Transverse colon (tissue), 3 donors: ENCODE results near the gene CFLAR.

ENCODE experiments used
- POLR2A ChIP-seq: fragments of 450-650 bp; IDR thresholded peaks from one replicate; pipeline ENCODE4 v1.6.1; 2016; ENCODE audit warnings: antibody characterized with exemption, mild to moderate bottlenecking, moderate library complexity
- TF ChIP-seq, protein P1 (sequence below), 5 experiments: fragments of 200-600 bp in 3 of 5; fragments of 450-650 bp in 2 of 5; sonication (generic) in 3 of 5; IDR thresholded peaks; 1 replicate in 2 of 5; 2 replicates in 3 of 5; pipeline ENCODE4 v1.5.1; 2016 to 2017; ENCODE audit warnings: antibody characterized with exemption in 5 of 5, inconsistent platforms in 3 of 5, mild to moderate bottlenecking in 2 of 5, moderate library complexity in 1 of 5

DNA sequence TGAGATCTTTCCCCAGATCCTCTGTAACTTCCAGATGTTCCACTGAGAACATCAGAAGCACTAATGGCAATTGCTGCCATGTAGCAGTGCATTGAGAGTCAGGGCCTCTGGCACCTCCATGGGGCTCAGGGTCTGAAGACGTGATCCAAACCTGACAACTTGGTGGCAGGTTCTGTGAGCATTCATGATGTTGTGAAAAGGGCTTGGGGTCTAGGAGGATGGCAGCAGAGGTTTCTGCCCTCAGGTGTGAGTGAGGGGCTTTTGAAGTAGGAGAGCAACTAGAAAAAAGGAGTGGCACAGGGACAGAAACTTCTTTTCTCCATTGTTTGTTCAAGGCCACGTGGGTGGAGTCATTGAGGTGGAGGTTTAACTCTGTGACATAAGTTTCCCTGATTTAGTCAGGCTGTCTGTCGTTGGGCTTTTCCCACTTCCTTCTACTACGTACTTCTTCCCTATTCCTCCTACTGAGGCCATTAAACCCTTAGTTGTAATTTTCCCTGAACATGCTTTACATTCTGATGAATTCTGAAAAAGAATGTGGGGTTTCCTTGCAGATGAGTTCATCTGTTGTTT lies 13.1 kb downstream of the CFLAR start:
- TF ChIP-seq, protein P1, sequence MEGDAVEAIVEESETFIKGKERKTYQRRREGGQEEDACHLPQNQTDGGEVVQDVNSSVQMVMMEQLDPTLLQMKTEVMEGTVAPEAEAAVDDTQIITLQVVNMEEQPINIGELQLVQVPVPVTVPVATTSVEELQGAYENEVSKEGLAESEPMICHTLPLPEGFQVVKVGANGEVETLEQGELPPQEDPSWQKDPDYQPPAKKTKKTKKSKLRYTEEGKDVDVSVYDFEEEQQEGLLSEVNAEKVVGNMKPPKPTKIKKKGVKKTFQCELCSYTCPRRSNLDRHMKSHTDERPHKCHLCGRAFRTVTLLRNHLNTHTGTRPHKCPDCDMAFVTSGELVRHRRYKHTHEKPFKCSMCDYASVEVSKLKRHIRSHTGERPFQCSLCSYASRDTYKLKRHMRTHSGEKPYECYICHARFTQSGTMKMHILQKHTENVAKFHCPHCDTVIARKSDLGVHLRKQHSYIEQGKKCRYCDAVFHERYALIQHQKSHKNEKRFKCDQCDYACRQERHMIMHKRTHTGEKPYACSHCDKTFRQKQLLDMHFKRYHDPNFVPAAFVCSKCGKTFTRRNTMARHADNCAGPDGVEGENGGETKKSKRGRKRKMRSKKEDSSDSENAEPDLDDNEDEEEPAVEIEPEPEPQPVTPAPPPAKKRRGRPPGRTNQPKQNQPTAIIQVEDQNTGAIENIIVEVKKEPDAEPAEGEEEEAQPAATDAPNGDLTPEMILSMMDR (IDR thresholded peaks at IDR 0.05), result no peak
- TF ChIP-seq POLR2A, result no peak
